IMR-90 (cell line): ENCODE data around the gene NXPH1. TPM values are rescaled to one million over a fixed set of nuclear protein-coding genes. Genes with fewer than 3 reads are reported as not detected.
A peak's percentile ranks its signal among the peaks of the same experiment; 100 is the strongest.

Source experiments
- ATAC-seq: fragments of 200-7000 bp; cut with Tn5 transposase; 2 replicates; pipeline ENCODE4 v1.9.1; 2020; ENCODE audit warnings: low read depth, mild to moderate bottlenecking, moderate library complexity
- BruUV-seq: library from RNA; stranded (reverse); fragments of 400-500 nt; replicated peaks from 2 replicates; lab custom pipeline; 2021; lab: Mats Ljungman, UMichigan
- CTCF ChIA-PET: fragments of 300-600 bp; formaldehyde crosslinking; extraction: SDS; loops from one replicate; lab custom pipeline; 2021; ENCODE audit warnings: antibody characterized with exemption; lab: Yijun Ruan, JAX
- POLR2A ChIA-PET: fragments of 300-600 bp; sonication (Branson Sonifier 250); formaldehyde crosslinking; loops from one replicate; lab custom pipeline; 2022; ENCODE audit warnings: antibody characterized with exemption; ENCODE audit not compliant: unreplicated experiment; lab: Charles Lee
- DNase-seq: peaks from one replicate; pipeline ENCODE4 v3.0.0; 2013
- H2AFZ ChIP-seq: replicated peaks from 2 replicates; pipeline ENCODE3; 2013; ENCODE audit warnings: low read length, mild to moderate bottlenecking; ENCODE audit not compliant: poor library complexity
- H2AK5ac ChIP-seq: 2 replicates; pipeline ENCODE4 v1.6.1; 2013; ENCODE audit warnings: low read depth, low read length, inconsistent platforms
- H2AK9ac ChIP-seq: replicated peaks from 2 replicates; pipeline ENCODE3; 2013; ENCODE audit warnings: mild to moderate bottlenecking, low read depth, low read length, moderate library complexity; ENCODE audit not compliant: poor library complexity
- H2BK120ac ChIP-seq: 2 replicates; pipeline ENCODE4 v1.6.1; 2013; ENCODE audit warnings: low read depth, low read length, inconsistent platforms
- H2BK15ac ChIP-seq: 3 replicates; pipeline ENCODE4 v1.6.1; 2013; ENCODE audit warnings: low read depth, low read length, inconsistent platforms
- H2BK20ac ChIP-seq: 2 replicates; pipeline ENCODE4 v1.6.1; 2013; ENCODE audit warnings: low read depth, mild to moderate bottlenecking, inconsistent platforms, low read length, moderate library complexity
- H2BK5ac ChIP-seq: 2 replicates; pipeline ENCODE4 v1.6.1; 2013; ENCODE audit warnings: mild to moderate bottlenecking, low read depth, low read length, inconsistent platforms; ENCODE audit not compliant: poor library complexity, severe bottlenecking
- H3K14ac ChIP-seq: replicated peaks from 2 replicates; pipeline ENCODE4 v1.6.1; 2013; ENCODE audit warnings: low read depth, low read length, inconsistent platforms
- H3K18ac ChIP-seq: 2 replicates; pipeline ENCODE4 v1.6.1; 2013; ENCODE audit warnings: low read depth, low read length, control low read depth
- H3K23ac ChIP-seq: 2 replicates; pipeline ENCODE4 v1.6.1; 2013; ENCODE audit warnings: low read depth, low read length, inconsistent platforms
- H3K27ac ChIP-seq: 2 replicates; pipeline ENCODE4 v1.5.1; 2013; ENCODE audit warnings: mild to moderate bottlenecking, control low read depth, low read length; ENCODE audit not compliant: insufficient read depth
- H3K27me3 ChIP-seq: 2 replicates; pipeline ENCODE4 v1.6.1; 2013; ENCODE audit warnings: low read length; ENCODE audit not compliant: control insufficient read depth, insufficient read depth
- H3K36me3 ChIP-seq: 2 replicates; pipeline ENCODE4 v1.6.1; 2013; ENCODE audit warnings: low read length, mixed read lengths; ENCODE audit not compliant: control insufficient read depth, insufficient read depth
- H3K4ac ChIP-seq: 2 replicates; pipeline ENCODE4 v1.6.1; 2013; ENCODE audit warnings: low read depth, low read length, inconsistent platforms
- H3K4me1 ChIP-seq: 2 replicates; pipeline ENCODE4 v1.6.1; 2013; ENCODE audit warnings: low read length, mixed read lengths; ENCODE audit not compliant: control insufficient read depth, insufficient read depth
- H3K4me2 ChIP-seq: 2 replicates; pipeline ENCODE4 v1.6.1; 2013; ENCODE audit warnings: low read depth, mild to moderate bottlenecking, control low read depth, low read length, moderate library complexity
- H3K4me3 ChIP-seq: 2 replicates; pipeline ENCODE4 v1.5.1; 2013; ENCODE audit warnings: low read depth, mild to moderate bottlenecking, control low read depth, low read length, moderate library complexity; ENCODE audit not compliant: insufficient read depth
- H3K56ac ChIP-seq: 2 replicates; pipeline ENCODE4 v1.6.1; 2013; ENCODE audit warnings: low read length, inconsistent platforms; ENCODE audit not compliant: insufficient read depth; ENCODE audit errors: extremely low read depth
- H3K79me1 ChIP-seq, 2 experiments: 2 replicates each; pipeline ENCODE4 v1.6.1; 2013; ENCODE audit warnings: low read length in 2 of 2, inconsistent platforms in 1 of 2, low read depth in 1 of 2
- H3K9ac ChIP-seq: 2 replicates; pipeline ENCODE4 v1.6.1; 2013; ENCODE audit warnings: low read depth, low read length, control low read depth
- H3K9me1 ChIP-seq: 2 replicates; pipeline ENCODE4 v1.6.1; 2013; ENCODE audit warnings: low read length, inconsistent platforms; ENCODE audit not compliant: insufficient read depth
- H3K9me3 ChIP-seq: 2 replicates; pipeline ENCODE4 v1.6.1; 2013; ENCODE audit warnings: low read length; ENCODE audit not compliant: control insufficient read depth, insufficient read depth
- H4K20me1 ChIP-seq: 2 replicates; pipeline ENCODE4 v1.6.1; 2013; ENCODE audit warnings: low read length, inconsistent platforms; ENCODE audit not compliant: insufficient read depth
- H4K5ac ChIP-seq: 2 replicates; pipeline ENCODE4 v1.6.1; 2013; ENCODE audit warnings: mild to moderate bottlenecking, low read depth, low read length, control low read depth
- H4K8ac ChIP-seq, 2 experiments: 2 replicates each; pipeline ENCODE4 v1.6.1; 2013; ENCODE audit warnings: low read depth in 2 of 2, low read length in 2 of 2, control low read depth in 1 of 2, inconsistent platforms in 1 of 2
- H4K91ac ChIP-seq: 2 replicates; pipeline ENCODE4 v1.6.1; 2013; ENCODE audit warnings: low read depth, low read length, inconsistent platforms; ENCODE audit not compliant: insufficient read depth
- CHD1 ChIP-seq: IDR thresholded peaks from 2 replicates; pipeline ENCODE4 v1.6.1; 2012; ENCODE audit warnings: low read depth, low read length, improper control_type of control experiment
- MAFK ChIP-seq: IDR thresholded peaks from 2 replicates; pipeline ENCODE4 v1.6.1; 2012; ENCODE audit warnings: low read depth, low read length, improper control_type of control experiment
- WGBS, 2 experiments: methylation state at CpG; one replicate each; pipeline versions ENCODE4 v1.1.5 to v1.1.7; 2013; ENCODE audit warnings: missing lambda C conversion rate in 2 of 2; ENCODE audit not compliant: insufficient read length in 1 of 2; ENCODE audit errors: extremely low coverage in 2 of 2; 5-methylcytosine and 5-hydroxymethylcytosine counted together
- dilution Hi-C: fragments of 300-500 bp; cut with HindIII; formaldehyde crosslinking; loops from one replicate; pipeline ENCODE4 v1.14.3; 2018; ENCODE audit warnings: low sequenced_read_pairs; ENCODE audit not compliant: unreplicated experiment
- in situ Hi-C: fragments of 300-500 bp; cut with MboI; formaldehyde crosslinking; loops from 3 replicates; pipeline ENCODE4 v1.14.3; 2019; ENCODE audit warnings: low sequenced_read_pairs, inconsistent platforms, mixed read lengths
- intact Hi-C: fragments of 100-400 bp; cut with micrococcal nuclease; formaldehyde crosslinking; loops from 2 replicates; pipeline ENCODE4 v1.10.0; 2022
- polyA plus RNA-seq, 3 experiments: library from polyadenylated mRNA; depleted of rRNA; stranded (reverse); fragments of >200 nt; gene quantifications; 2 replicates each; pipeline ENCODE4 v1.2.3, GENCODE V29; 2012; ENCODE audit warnings: low replicate concordance in 1 of 3
- total RNA-seq: library from RNA; depleted of rRNA; stranded (reverse); fragments of >200 nt; gene quantifications from 2 replicates; pipeline ENCODE4 v1.2.3, GENCODE V29; 2012

The NXPH1 gene
- total and polyA plus RNA-seq, 2 of the 4 experiments (the other 2 are of a cell fraction), result not detected

- no peak overlapping the region for H4K91ac ChIP-seq
- H3K4ac ChIP-seq, result no peak overlapping the region
- H3K27ac ChIP-seq, result no peak overlapping the region
- dilution Hi-C loops (no loop called here), intact Hi-C loops (no loop called here), in situ Hi-C loops (no loop called here)
- POLR2A ChIA-PET, result no interaction called here
- H4K20me1 ChIP-seq, result no peaks in the 10 kb centered on the region
- H4K5ac ChIP-seq, result no peak overlapping the region
- DNase-seq, result no peak
- no peak overlapping the region for H3K4me3 ChIP-seq
- H3K9me1 ChIP-seq, result no peaks in the 10 kb centered on the region
- H2AK9ac ChIP-seq, result no peak overlapping the region
- no peak overlapping the region for H4K8ac ChIP-seq
- H2BK5ac ChIP-seq, result no peak overlapping the region
- H3K79me1 ChIP-seq, result no peaks in the 10 kb centered on the region
- no peaks in the 10 kb centered on the region for H3K4me1 ChIP-seq
- 0 out of 2 replicates have a peak, but pooled peaks cover 4% of the 10 kb centered on the region for H3K9me3 ChIP-seq
- no peak overlapping the region for H2BK15ac ChIP-seq
- no peaks in the 10 kb centered on the region for H3K27me3 ChIP-seq
- H2AK5ac ChIP-seq, result no peak overlapping the region
- WGBS, 2 experiments, result 80% methylated on average over 1 of the region's 1 CpG; no CpG with 5 or more reads in 1 of the 2 experiments
- ATAC-seq, result no peak
- TF ChIP-seq MAFK (peak; percentile 62), CHD1 (no peak)
- no peaks in the 10 kb centered on the region for H3K36me3 ChIP-seq
- H3K14ac ChIP-seq, result no peak overlapping the region
- H2BK20ac ChIP-seq, result no peak overlapping the region
- CTCF ChIA-PET, result no interaction called here
- H2BK120ac ChIP-seq, result no peak overlapping the region
- BruUV-seq, result no TSS peak
- H3K23ac ChIP-seq, result no peak overlapping the region
- H3K4me2 ChIP-seq, result no peak overlapping the region
- H2AFZ ChIP-seq, result no peak overlapping the region
- no peak overlapping the region for H3K18ac ChIP-seq
- no peak overlapping the region for H3K56ac ChIP-seq
- H3K9ac ChIP-seq, result no peak overlapping the region
Measured at GRCh38 chr7:8411103-8411502, 22.3 kb upstream of the NXPH1 start.
